Smooth muscle cell of the pulmonary artery (primary cell): ENCODE data around the gene PTPDC1. TPM values are rescaled to one million over a fixed set of nuclear protein-coding genes. Genes with fewer than 3 reads are reported as not detected.

Experiments used
- total RNA-seq: library from RNA; depleted of rRNA; stranded (reverse); fragments of >200 nt; gene quantifications from 2 replicates; pipeline ENCODE4 v1.2.3, GENCODE V29; 2014

Gene PTPDC1, protein sequence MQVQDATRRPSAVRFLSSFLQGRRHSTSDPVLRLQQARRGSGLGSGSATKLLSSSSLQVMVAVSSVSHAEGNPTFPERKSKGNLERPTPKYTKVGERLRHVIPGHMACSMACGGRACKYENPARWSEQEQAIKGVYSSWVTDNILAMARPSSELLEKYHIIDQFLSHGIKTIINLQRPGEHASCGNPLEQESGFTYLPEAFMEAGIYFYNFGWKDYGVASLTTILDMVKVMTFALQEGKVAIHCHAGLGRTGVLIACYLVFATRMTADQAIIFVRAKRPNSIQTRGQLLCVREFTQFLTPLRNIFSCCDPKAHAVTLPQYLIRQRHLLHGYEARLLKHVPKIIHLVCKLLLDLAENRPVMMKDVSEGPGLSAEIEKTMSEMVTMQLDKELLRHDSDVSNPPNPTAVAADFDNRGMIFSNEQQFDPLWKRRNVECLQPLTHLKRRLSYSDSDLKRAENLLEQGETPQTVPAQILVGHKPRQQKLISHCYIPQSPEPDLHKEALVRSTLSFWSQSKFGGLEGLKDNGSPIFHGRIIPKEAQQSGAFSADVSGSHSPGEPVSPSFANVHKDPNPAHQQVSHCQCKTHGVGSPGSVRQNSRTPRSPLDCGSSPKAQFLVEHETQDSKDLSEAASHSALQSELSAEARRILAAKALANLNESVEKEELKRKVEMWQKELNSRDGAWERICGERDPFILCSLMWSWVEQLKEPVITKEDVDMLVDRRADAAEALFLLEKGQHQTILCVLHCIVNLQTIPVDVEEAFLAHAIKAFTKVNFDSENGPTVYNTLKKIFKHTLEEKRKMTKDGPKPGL
- 7.5 and 9.5 TPM in 2 replicates for total RNA-seq

GRCh38 chr9:94084314-94084713 lies at the start of gene PTPDC1:
Gene PTPDC1, plus strand, starts transcription at chr9:94084464. Its CDS starts 67 bp downstream, at chr9:94084531.

Other genes starting within 250 kb of the PTPDC1 start
- gene BARX1, start 129.1 kb upstream of the PTPDC1 start, total RNA-seq, result 0.13 TPM in 2 replicates
- 2.9 and 4.2 TPM in 2 replicates for gene ZNF169, start 174.8 kb downstream of the PTPDC1 start, total RNA-seq
- not detected in 2 replicates for gene NUTM2F, start 244.2 kb downstream of the PTPDC1 start, total RNA-seq